B cell (primary cell): ENCODE data around the gene MALRD1. TPM values are rescaled to one million over a fixed set of nuclear protein-coding genes. Genes with fewer than 3 reads are reported as not detected.

Experiments
- ATAC-seq: fragments of 200-7000 bp; cut with Tn5 transposase; one replicate; pipeline ENCODE4 v1.10.0; 2021; ENCODE audit warnings: low read depth, mild to moderate bottlenecking, moderate number of reproducible peaks, moderate library complexity
- CTCF ChIA-PET: fragments of 350-600 bp; sonication (Branson Sonifier 250); formaldehyde crosslinking; loops from one replicate; lab custom pipeline; 2021; ENCODE audit warnings: antibody characterized with exemption, inconsistent platforms; lab: Charles Lee
- POLR2A ChIA-PET: fragments of 350-600 bp; sonication (Branson Sonifier 250); formaldehyde crosslinking; loops from one replicate; lab custom pipeline; 2021; ENCODE audit warnings: antibody characterized with exemption; lab: Charles Lee
- DNase-seq: peaks from one replicate; pipeline ENCODE4 v3.0.0; 2013
- H2AFZ ChIP-seq: 2 replicates; pipeline ENCODE4 v1.6.1; 2012; ENCODE audit warnings: mild to moderate bottlenecking, low read depth, low read length; ENCODE audit not compliant: insufficient read depth, poor library complexity, severe bottlenecking
- H3K27ac ChIP-seq, 2 donors: 1 replicate in 1 of 2; 2 replicates in 1 of 2; pipeline ENCODE4 v1.5.1; 2012 to 2013; ENCODE audit warnings: low read length in 2 of 2, mild to moderate bottlenecking in 2 of 2, moderate library complexity in 1 of 2
- H3K27me3 ChIP-seq, 4 experiments: fragments of 200-600 bp in 1 of 4; sonication (generic) in 1 of 4; replicated peaks in 1 of 4; 1 replicate in 2 of 4; 2 replicates in 2 of 4; pipeline versions ENCODE4 v1.6.1 to v1.7.0; 2013 to 2016; ENCODE audit warnings: low read length in 3 of 4, mild to moderate bottlenecking in 2 of 4, mixed read lengths in 1 of 4, moderate library complexity in 1 of 4; ENCODE audit not compliant: insufficient read depth in 4 of 4, control insufficient read depth in 3 of 4; ENCODE audit errors: control extremely low read depth in 1 of 4
- H3K36me3 ChIP-seq, 2 experiments: replicated peaks in 1 of 2; 1 replicate in 1 of 2; 2 replicates in 1 of 2; pipeline versions ENCODE4 v1.6.1 to v1.7.1; 2013; ENCODE audit warnings: low read length in 1 of 2; ENCODE audit not compliant: insufficient read depth in 2 of 2, control insufficient read depth in 1 of 2; ENCODE audit errors: control extremely low read depth in 1 of 2, extremely low read depth in 1 of 2
- H3K4me1 ChIP-seq, 2 donors: fragments of 200-600 bp in 1 of 2; sonication (generic) in 1 of 2; 1 replicate in 1 of 2; 2 replicates in 1 of 2; pipeline versions ENCODE4 v1.5.1 to v1.6.1; 2013 to 2017; ENCODE audit warnings: low read length in 2 of 2; ENCODE audit not compliant: control insufficient read depth in 2 of 2, insufficient read depth in 2 of 2
- H3K4me2 ChIP-seq: replicated peaks from 2 replicates; pipeline ENCODE3; 2012; ENCODE audit warnings: mild to moderate bottlenecking, low read depth, low read length; ENCODE audit not compliant: poor library complexity, severe bottlenecking
- H3K4me3 ChIP-seq, 5 experiments: fragments of 200-600 bp in 1 of 5; sonication (generic) in 1 of 5; 1 replicate in 3 of 5; 2 replicates in 2 of 5; pipeline versions ENCODE4 v1.5.1 to v1.7.0; 2011 to 2016; ENCODE audit warnings: low read length in 4 of 5, mild to moderate bottlenecking in 4 of 5, low read depth in 2 of 5, control low read depth in 1 of 5, moderate library complexity in 1 of 5; ENCODE audit not compliant: insufficient read depth in 1 of 5; ENCODE audit errors: control extremely low read depth in 1 of 5, extremely low read depth in 1 of 5
- H3K79me2 ChIP-seq: fragments of 200-600 bp; sonication (generic); one replicate; pipeline ENCODE4 v1.6.0; 2016; ENCODE audit warnings: low read length; ENCODE audit not compliant: control insufficient read depth, insufficient read depth
- H3K9ac ChIP-seq: fragments of 200-600 bp; sonication (generic); 2 replicates; pipeline ENCODE4 v1.6.1; 2017; ENCODE audit warnings: mild to moderate bottlenecking, low read length, moderate library complexity
- H3K9me3 ChIP-seq, 3 donors: one replicate each; pipeline versions ENCODE4 v1.6.1 to v1.7.1; 2013; ENCODE audit warnings: low read length in 2 of 3; ENCODE audit not compliant: control insufficient read depth in 2 of 3, insufficient read depth in 1 of 3; ENCODE audit errors: control extremely low read depth in 1 of 3
- H4K20me1 ChIP-seq: 2 replicates; pipeline ENCODE4 v1.6.0; 2012; ENCODE audit warnings: mild to moderate bottlenecking, low read length; ENCODE audit not compliant: insufficient read depth, control insufficient read depth, poor library complexity, severe bottlenecking
- H3K27ac Mint-ChIP-seq: one replicate; pipeline ENCODE4 v1.8.0; 2021; ENCODE audit warnings: mixed read lengths
- H3K27me3 Mint-ChIP-seq: one replicate; pipeline ENCODE4 v1.8.0; 2021; ENCODE audit warnings: mixed read lengths
- H3K4me1 Mint-ChIP-seq: one replicate; pipeline ENCODE4 v1.8.0; 2021; ENCODE audit warnings: mixed read lengths
- H3K4me3 Mint-ChIP-seq: one replicate; pipeline ENCODE4 v1.8.0; 2021; ENCODE audit warnings: mixed read lengths
- H3K9me3 Mint-ChIP-seq: one replicate; pipeline ENCODE4 v1.8.0; 2022; ENCODE audit warnings: mixed read lengths; ENCODE audit not compliant: insufficient read depth
- CTCF ChIP-seq: fragments of 200-600 bp; IDR thresholded peaks from one replicate; pipeline ENCODE4 v1.8.0; 2022; ENCODE audit warnings: antibody characterized with exemption, mild to moderate bottlenecking
- EZH2 ChIP-seq: IDR thresholded peaks from 2 replicates; pipeline ENCODE4 v1.6.1; 2012; ENCODE audit warnings: borderline replicate concordance, low read depth, mild to moderate bottlenecking, moderate library complexity, low read length; ENCODE audit not compliant: insufficient read depth, poor library complexity, severe bottlenecking
- WGBS: methylation state at CpG from one replicate; pipeline ENCODE4 v1.1.5; 2013; ENCODE audit warnings: missing lambda C conversion rate; ENCODE audit not compliant: insufficient coverage; 5-methylcytosine and 5-hydroxymethylcytosine counted together
- intact Hi-C: fragments of 100-400 bp; cut with micrococcal nuclease; formaldehyde crosslinking; loops from one replicate; pipeline ENCODE4 v1.10.0; 2022
- polyA plus RNA-seq: library from polyadenylated mRNA; depleted of rRNA; stranded (reverse); fragments of >200 nt; gene quantifications from 2 replicates; pipeline ENCODE4 v1.2.3, GENCODE V29; 2012
- total RNA-seq, 2 donors: library from RNA; stranded (reverse); fragments of 120-200 nt in 1 of 2; gene quantifications; 1 replicate in 1 of 2; 2 replicates in 1 of 2; pipeline versions ENCODE4 v1.2.3 to v1.2.4, GENCODE V29; 2013 to 2022

MALRD1 gene
- total and polyA plus RNA-seq, 2 donors (not counting 1 experiment from before 2014, with no cell fraction given) = not detected

GRCh38 chr10:19689231-19689630, 640.6 kb downstream of the MALRD1 start:
- no peak overlapping the region for H3K4me3 ChIP-seq
- POLR2A ChIA-PET = no interaction called here
- TF ChIP-seq EZH2 (no peak), CTCF (no peak)
- Mint-ChIP-seq H3K27me3 (no peaks in the 10 kb centered on the region), H3K9me3 (no peaks in the 10 kb centered on the region), H3K4me3 (no peak overlapping the region), H3K27ac (no peak overlapping the region), H3K4me1 (no peaks in the 10 kb centered on the region)
- H3K9me3 ChIP-seq = no peaks in the 10 kb centered on the region
- H4K20me1 ChIP-seq = no peaks in the 10 kb centered on the region
- H3K27ac ChIP-seq = no peak overlapping the region
- H3K4me2 ChIP-seq = no peak overlapping the region
- ATAC-seq = no peak
- H3K79me2 ChIP-seq = no peaks in the 10 kb centered on the region
- no peak for DNase-seq
- H3K4me1 ChIP-seq = no peaks in the 10 kb centered on the region
- no peaks in the 10 kb centered on the region for H3K27me3 ChIP-seq
- H2AFZ ChIP-seq = no peak overlapping the region
- CTCF ChIA-PET = no interaction called here
- intact Hi-C loops = no loop called here
- H3K36me3 ChIP-seq = no peaks in the 10 kb centered on the region
- no CpG with 5 or more reads among the region's 3 CpGs for WGBS
- H3K9ac ChIP-seq = no peak overlapping the region

- H3K4me3 Mint-ChIP-seq = no peak overlapping the region
- ATAC-seq (no peak), DNase-seq (no peak)
- ChIA-PET POLR2A (no interaction called here), CTCF (no interaction called here)
- H3K4me3 ChIP-seq = no peak overlapping the region
- no peak overlapping the region for H3K27ac Mint-ChIP-seq
- intact Hi-C loops = no loop called here
- no peaks in the 10 kb centered on the region for H3K79me2 ChIP-seq
- H3K36me3 ChIP-seq = no peaks in the 10 kb centered on the region
- H3K4me2 ChIP-seq = no peak overlapping the region
- no peak overlapping the region for H2AFZ ChIP-seq
- H3K4me1 Mint-ChIP-seq = no peaks in the 10 kb centered on the region
- H3K9me3 ChIP-seq = no peaks in the 10 kb centered on the region
- H3K4me1 ChIP-seq = no peaks in the 10 kb centered on the region
- TF ChIP-seq CTCF (no peak), EZH2 (no peak)
- H3K27me3 ChIP-seq = no peaks in the 10 kb centered on the region
- no peak overlapping the region for H3K9ac ChIP-seq
- H3K27ac ChIP-seq = no peak overlapping the region
- WGBS = 85% methylated on average over 3 of the region's 3 CpGs
- H3K27me3 Mint-ChIP-seq = no peaks in the 10 kb centered on the region
- peaks cover 2% of the 10 kb centered on the region for H3K9me3 Mint-ChIP-seq
- H4K20me1 ChIP-seq = no peaks in the 10 kb centered on the region
These were observed 650.7 kb downstream of the MALRD1 start for GRCh38 chr10:19699299-19699698.
